Mesothelial cell of epicardium (in vitro differentiated cells): ENCODE data around the gene PTPRK. TPM values are rescaled to one million over a fixed set of nuclear protein-coding genes. Genes with fewer than 3 reads are reported as not detected.

Experiments used
- DNase-seq, 2 experiments: peaks; one replicate each; pipeline ENCODE4 v3.0.0; 2021; ENCODE audit warnings: low spot score in 2 of 2; ENCODE audit not compliant: unreplicated experiment in 2 of 2
- H3K27ac Mint-ChIP-seq: 2 replicates; pipeline ENCODE4 v1.8.0; 2021; ENCODE audit warnings: mixed read lengths
- H3K27me3 Mint-ChIP-seq: 2 replicates; pipeline ENCODE4 v1.8.0; 2021; ENCODE audit warnings: low read depth, mixed read lengths
- H3K36me3 Mint-ChIP-seq: 2 replicates; pipeline ENCODE4 v1.8.0; 2021; ENCODE audit warnings: mixed read lengths
- H3K4me1 Mint-ChIP-seq: 2 replicates; pipeline ENCODE4 v1.8.0; 2021; ENCODE audit warnings: mixed read lengths
- H3K4me3 Mint-ChIP-seq: 2 replicates; pipeline ENCODE4 v1.8.0; 2021; ENCODE audit warnings: mild to moderate bottlenecking, moderate library complexity, mixed read lengths
- H3K9me3 Mint-ChIP-seq: 2 replicates; pipeline ENCODE4 v1.8.0; 2021; ENCODE audit warnings: mixed read lengths
- total RNA-seq: library from RNA; stranded (reverse); gene quantifications from 3 replicates; pipeline ENCODE4 v1.2.1, GENCODE V29; 2021
- TF ChIP-seq, protein P1 (sequence below): fragments of 200-600 bp; sonication (generic); IDR thresholded peaks from one replicate; pipeline ENCODE4 v1.5.0; 2021; ENCODE audit warnings: antibody characterized with exemption; ENCODE audit not compliant: unreplicated experiment

The PTPRK gene
- total RNA-seq, 1 donor from 2014 or later, result 93.7 TPM

DNA sequence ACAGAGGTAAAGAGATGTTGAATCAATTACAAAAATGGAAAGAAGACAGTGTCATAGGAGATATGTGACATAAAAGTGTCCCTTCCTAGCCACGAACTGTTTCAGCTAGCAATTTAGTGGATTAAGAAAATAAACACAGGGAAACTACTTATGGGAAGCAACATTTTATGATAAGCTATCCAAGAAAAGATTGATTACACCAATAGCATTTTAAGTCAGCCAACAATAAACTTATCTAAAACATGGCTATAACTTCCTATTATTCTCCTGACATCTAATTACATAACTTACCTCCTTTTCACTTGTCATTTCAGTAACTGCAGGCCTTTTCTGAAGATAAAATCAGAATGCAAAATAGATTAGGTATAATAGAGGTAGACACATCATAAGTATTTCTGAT, 111.4 kb downstream of the PTPRK start:
- no peaks in the 10 kb centered on the region for H3K9me3 Mint-ChIP-seq
- no peaks in the 10 kb centered on the region for H3K27me3 Mint-ChIP-seq
- H3K4me1 Mint-ChIP-seq, result peaks cover 21% of the 10 kb centered on the region
- TF ChIP-seq, protein P1, sequence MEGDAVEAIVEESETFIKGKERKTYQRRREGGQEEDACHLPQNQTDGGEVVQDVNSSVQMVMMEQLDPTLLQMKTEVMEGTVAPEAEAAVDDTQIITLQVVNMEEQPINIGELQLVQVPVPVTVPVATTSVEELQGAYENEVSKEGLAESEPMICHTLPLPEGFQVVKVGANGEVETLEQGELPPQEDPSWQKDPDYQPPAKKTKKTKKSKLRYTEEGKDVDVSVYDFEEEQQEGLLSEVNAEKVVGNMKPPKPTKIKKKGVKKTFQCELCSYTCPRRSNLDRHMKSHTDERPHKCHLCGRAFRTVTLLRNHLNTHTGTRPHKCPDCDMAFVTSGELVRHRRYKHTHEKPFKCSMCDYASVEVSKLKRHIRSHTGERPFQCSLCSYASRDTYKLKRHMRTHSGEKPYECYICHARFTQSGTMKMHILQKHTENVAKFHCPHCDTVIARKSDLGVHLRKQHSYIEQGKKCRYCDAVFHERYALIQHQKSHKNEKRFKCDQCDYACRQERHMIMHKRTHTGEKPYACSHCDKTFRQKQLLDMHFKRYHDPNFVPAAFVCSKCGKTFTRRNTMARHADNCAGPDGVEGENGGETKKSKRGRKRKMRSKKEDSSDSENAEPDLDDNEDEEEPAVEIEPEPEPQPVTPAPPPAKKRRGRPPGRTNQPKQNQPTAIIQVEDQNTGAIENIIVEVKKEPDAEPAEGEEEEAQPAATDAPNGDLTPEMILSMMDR, result no peak
- no peak overlapping the region for H3K27ac Mint-ChIP-seq
- H3K36me3 Mint-ChIP-seq, result peaks cover 9% of the 10 kb centered on the region
- DNase-seq, result no peak
- no peak overlapping the region for H3K4me3 Mint-ChIP-seq

DNA sequence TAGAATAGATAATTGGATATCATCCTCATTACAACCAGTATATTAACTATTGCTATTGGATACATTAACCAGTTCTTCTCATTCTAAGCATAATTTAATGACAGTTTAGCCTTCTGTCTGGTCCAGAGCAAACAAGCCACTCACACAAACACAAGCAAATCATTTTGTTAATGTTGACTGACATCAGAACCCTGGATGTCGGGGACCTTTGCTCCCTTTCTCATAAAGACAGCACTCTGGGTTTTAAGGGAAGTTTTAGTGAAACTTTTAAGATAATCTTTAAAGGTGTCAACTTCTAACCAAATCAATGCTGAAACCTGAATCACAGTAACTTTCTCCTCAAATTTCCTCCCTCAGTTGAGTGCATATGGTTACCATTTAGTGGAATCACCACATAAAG, 113.9 kb downstream of the PTPRK start:
- H3K4me3 Mint-ChIP-seq, result no peak overlapping the region
- H3K27ac Mint-ChIP-seq, result no peak overlapping the region
- TF ChIP-seq, protein P1, result no peak
- DNase-seq, result no peak
- H3K36me3 Mint-ChIP-seq, result peaks cover 6% of the 10 kb centered on the region
- peaks cover 34% of the 10 kb centered on the region for H3K4me1 Mint-ChIP-seq
- no peaks in the 10 kb centered on the region for H3K27me3 Mint-ChIP-seq
- H3K9me3 Mint-ChIP-seq, result no peaks in the 10 kb centered on the region

DNA sequence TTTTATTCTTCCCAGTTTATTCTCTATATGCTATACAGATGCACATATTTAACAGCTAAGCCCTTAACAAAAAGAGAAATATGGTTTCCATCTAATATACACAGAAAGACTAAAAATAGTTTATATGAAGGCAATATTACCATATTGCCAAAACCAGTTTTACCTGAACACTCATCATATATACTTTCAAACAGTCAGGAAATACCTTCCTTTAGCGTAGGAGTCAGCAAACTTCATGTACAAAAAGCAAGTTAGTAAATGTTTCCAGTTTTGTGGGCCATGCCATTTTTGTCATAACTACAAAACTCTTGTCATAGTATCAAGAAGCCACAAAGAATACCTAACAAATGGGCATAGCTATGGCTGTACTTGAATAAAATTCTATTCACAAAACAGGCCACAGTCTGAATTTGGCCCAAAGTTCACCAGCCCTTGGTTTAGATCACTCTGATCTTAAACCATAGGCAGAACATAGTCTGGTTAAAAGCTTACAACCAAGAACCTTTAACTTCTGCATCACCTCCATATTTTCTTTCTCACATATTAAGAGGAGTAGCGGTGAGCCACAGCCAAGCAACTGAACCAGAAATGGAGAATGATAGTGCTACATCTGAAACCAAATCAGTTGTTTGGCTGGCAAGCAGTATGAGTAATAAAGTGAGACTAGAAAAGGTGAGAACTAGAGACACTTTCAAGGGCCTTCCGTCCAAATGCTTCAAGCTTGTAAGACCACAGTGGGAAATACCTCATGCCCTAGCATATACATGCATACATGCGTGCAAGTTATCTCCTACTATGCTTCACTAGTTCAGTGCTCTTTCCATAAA, 116.6 kb downstream of the PTPRK start:
- H3K4me3 Mint-ChIP-seq, result no peak overlapping the region
- peaks cover 6% of the 10 kb centered on the region for H3K36me3 Mint-ChIP-seq
- no peaks in the 10 kb centered on the region for H3K27me3 Mint-ChIP-seq
- no peaks in the 10 kb centered on the region for H3K9me3 Mint-ChIP-seq
- no peak for DNase-seq
- TF ChIP-seq, protein P1, result no peak
- H3K27ac Mint-ChIP-seq, result peak overlapping the region; percentile 27
- peaks cover 36% of the 10 kb centered on the region for H3K4me1 Mint-ChIP-seq

GRCh38 chr6:128400875-128401274, 119.5 kb downstream of the PTPRK start:
- Mint-ChIP-seq H3K4me3 (no peak overlapping the region), H3K9me3 (peaks cover 3% of the 10 kb centered on the region), H3K27me3 (no peaks in the 10 kb centered on the region), H3K27ac (no peak overlapping the region), H3K4me1 (peaks cover 31% of the 10 kb centered on the region), H3K36me3 (peaks cover 12% of the 10 kb centered on the region)
- DNase-seq, result no peak
- TF ChIP-seq, protein P1, result no peak

- Mint-ChIP-seq H3K9me3 (peaks cover 3% of the 10 kb centered on the region), H3K4me3 (no peak overlapping the region), H3K4me1 (peaks cover 24% of the 10 kb centered on the region), H3K27me3 (no peaks in the 10 kb centered on the region), H3K36me3 (peaks cover 13% of the 10 kb centered on the region), H3K27ac (no peak overlapping the region)
- TF ChIP-seq, protein P1, result no peak
- DNase-seq, result no peak
These were observed 122.4 kb downstream of the PTPRK start for GRCh38 chr6:128397996-128398395.
